Measurements from ENCODE around the gene MTPN. TPM values are rescaled to one million over a fixed set of nuclear protein-coding genes. Genes with fewer than 3 reads are reported as not detected.

MTPN gene
- total RNA-seq, 1 donor = 172 TPM

- H3K4me3 ChIP-seq (ENCODE audit: low read depth, low read length) = no peak overlapping the region
- no peak for DNase-seq (ENCODE audit: low read depth)
- TF ChIP-seq, protein P1, sequence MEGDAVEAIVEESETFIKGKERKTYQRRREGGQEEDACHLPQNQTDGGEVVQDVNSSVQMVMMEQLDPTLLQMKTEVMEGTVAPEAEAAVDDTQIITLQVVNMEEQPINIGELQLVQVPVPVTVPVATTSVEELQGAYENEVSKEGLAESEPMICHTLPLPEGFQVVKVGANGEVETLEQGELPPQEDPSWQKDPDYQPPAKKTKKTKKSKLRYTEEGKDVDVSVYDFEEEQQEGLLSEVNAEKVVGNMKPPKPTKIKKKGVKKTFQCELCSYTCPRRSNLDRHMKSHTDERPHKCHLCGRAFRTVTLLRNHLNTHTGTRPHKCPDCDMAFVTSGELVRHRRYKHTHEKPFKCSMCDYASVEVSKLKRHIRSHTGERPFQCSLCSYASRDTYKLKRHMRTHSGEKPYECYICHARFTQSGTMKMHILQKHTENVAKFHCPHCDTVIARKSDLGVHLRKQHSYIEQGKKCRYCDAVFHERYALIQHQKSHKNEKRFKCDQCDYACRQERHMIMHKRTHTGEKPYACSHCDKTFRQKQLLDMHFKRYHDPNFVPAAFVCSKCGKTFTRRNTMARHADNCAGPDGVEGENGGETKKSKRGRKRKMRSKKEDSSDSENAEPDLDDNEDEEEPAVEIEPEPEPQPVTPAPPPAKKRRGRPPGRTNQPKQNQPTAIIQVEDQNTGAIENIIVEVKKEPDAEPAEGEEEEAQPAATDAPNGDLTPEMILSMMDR (IDR thresholded peaks at IDR 0.05; ENCODE audit: insufficient read depth, low read length) = no peak
These were observed 43.5 kb downstream of the MTPN start for GRCh38 chr7:135933509-135934188.

DNA sequence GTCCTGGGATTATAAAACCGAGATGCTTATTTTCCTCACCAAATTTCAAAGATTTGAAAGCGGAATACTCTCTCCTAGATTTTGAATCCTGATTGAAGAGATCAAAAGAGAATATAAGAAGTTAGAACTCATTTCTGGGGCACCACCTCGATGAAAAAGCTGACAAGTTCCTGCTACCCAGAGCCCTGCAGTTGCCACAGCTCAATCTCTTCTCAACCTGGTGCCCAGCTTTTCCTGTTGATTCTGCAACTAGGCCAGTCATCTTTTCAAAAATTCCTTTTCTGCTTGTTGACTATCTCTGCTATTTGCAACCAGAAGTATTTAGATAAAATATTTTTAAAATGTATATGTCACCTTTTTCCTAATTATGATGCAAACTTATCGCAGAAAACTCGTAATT, 45.0 kb downstream of the MTPN start:
- TF ChIP-seq, protein P1 (IDR thresholded peaks at IDR 0.05; ENCODE audit: insufficient read depth, low read length) = no peak
- no peak for DNase-seq (ENCODE audit: low read depth)

DNA sequence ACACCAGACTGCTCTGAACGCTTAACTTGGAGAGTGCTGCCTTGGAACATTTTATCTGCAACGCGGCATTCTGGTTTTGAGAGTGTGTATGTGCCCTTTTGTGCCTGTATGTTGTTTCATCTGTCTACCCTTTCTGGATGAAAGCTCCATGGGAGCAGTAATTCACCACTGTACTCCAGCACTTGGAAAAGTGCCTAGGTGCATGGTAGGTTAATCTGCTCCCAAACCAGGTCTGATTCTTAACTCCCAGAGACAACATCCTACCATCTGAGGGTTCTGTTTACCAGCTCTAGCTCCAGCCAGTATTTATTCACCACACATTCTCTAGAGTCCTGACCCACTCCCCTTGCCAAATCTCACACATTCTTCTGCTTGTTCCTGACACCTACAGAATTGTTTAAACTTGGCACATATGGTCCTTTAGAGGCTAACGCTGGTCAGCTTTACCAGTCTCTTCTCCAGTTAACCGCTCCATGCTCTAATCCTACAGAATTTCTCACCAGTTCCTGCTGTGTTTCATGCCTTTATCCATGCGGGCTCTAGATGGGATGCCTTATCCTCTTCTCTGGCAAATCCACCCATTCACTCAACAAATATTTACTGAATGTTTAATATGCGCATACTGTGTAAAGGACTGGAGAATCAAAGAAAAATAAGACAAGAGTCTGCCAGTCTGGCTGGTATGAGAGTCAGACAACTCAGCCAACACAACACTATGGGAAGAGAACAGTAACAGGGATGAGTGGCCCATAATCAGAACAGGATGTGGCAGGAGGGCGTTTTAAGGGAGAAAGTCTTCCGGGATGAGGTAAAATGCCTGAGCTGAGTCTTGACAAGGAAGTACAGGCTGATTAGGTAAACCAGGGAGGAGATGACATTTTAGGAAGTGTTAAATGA, 46.3 kb downstream of the MTPN start:
- TF ChIP-seq, protein P1 (IDR thresholded peaks at IDR 0.05; ENCODE audit: insufficient read depth, low read length) = no peak
- peak; percentile 38 for DNase-seq (ENCODE audit: low read depth)
- H3K4me3 ChIP-seq (ENCODE audit: low read depth, low read length) = no peak overlapping the region

More for the DNA sequence above, 45.0 kb downstream of the MTPN start:
- H3K4me3 ChIP-seq (ENCODE audit: low read depth, low read length) = no peak overlapping the region

DNA sequence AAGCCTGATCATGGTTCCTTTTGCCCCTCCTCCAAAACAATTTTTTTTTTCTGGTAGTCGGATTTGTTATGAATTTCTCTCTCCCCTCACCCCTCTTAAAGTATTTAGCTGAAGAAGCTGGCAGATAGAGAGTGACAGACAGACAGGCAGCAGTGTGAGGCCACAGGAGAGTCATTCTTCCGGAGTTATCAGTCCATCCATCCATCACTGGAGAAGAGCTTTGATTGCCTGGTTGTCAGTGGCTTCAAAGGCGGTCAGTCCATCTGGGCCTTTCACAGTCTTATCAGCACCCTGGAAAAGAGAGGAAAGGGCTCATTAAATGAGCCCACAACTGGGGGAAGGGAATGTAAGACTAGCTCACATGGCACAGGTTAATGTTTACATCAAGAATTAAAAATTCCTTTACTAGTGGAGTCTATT, 47.4 kb downstream of the MTPN start:
- TF ChIP-seq, protein P1 (IDR thresholded peaks at IDR 0.05; ENCODE audit: insufficient read depth, low read length) = no peak
- no peak overlapping the region for H3K4me3 ChIP-seq (ENCODE audit: low read depth, low read length)
- no peak for DNase-seq (ENCODE audit: low read depth)

DNA sequence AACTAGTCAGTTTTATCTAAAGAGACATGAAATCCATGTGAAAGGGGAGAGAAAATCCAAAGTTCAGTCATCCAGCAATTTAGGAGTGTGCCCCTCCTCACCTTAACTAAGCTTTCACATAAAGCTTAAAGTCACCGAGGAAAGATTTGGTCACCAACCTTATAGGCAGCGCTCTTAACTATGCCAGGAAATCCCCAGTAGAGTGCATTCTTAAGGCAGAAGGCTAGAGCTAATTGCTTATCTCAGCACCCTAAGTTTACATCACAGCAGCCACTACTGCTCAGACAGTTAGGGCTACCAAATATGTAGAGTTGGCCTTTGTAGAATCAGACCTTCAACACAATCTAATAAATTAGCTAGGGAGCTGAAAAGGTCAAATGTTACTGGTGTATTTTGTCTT, 47.9 kb downstream of the MTPN start:
- TF ChIP-seq, protein P1 (IDR thresholded peaks at IDR 0.05; ENCODE audit: insufficient read depth, low read length) = no peak
- H3K4me3 ChIP-seq (ENCODE audit: low read depth, low read length) = no peak overlapping the region
- DNase-seq (ENCODE audit: low read depth) = no peak

GRCh38 chr7:135928136-135928535, 49.0 kb downstream of the MTPN start:
- no peak for DNase-seq (ENCODE audit: low read depth)
- no peak overlapping the region for H3K4me3 ChIP-seq (ENCODE audit: low read depth, low read length)
- TF ChIP-seq, protein P1 (IDR thresholded peaks at IDR 0.05; ENCODE audit: insufficient read depth, low read length) = no peak
